Measurements from ENCODE around the gene BEST1.
"Not testable (repeated sequence)": the region's sequence is repeated elsewhere in the genome, so short reads cannot be mapped to it uniquely, and the experiment has no call there.

Gene BEST1

GRCh38 chr11:62000539-62001446 lies 50.6 kb downstream of the BEST1 start:
- Histone ChIP-seq H3K9ac (no peak overlapping the region), H3K27ac (no peak overlapping the region), H3K4me3 (ENCODE audit: low read depth, low read length) (no peak overlapping the region)

GRCh38 chr11:62001450-62002191 lies 51.5 kb downstream of the BEST1 start:
- H3K27ac ChIP-seq, result no peak overlapping the region
- no peak overlapping the region for H3K9ac ChIP-seq
- no peaks in the 10 kb centered on the region for H3K27me3 ChIP-seq (ENCODE audit: control insufficient read depth, insufficient read depth, low read length)
- no peak overlapping the region for H3K4me2 ChIP-seq (ENCODE audit: low read length)
- no peaks in the 10 kb centered on the region for H3K79me2 ChIP-seq
- H2AFZ ChIP-seq, result no peak overlapping the region
- H3K9me3 ChIP-seq (ENCODE audit: control insufficient read depth, low read length), result no peaks in the 10 kb centered on the region
- TF ChIP-seq, protein P1, sequence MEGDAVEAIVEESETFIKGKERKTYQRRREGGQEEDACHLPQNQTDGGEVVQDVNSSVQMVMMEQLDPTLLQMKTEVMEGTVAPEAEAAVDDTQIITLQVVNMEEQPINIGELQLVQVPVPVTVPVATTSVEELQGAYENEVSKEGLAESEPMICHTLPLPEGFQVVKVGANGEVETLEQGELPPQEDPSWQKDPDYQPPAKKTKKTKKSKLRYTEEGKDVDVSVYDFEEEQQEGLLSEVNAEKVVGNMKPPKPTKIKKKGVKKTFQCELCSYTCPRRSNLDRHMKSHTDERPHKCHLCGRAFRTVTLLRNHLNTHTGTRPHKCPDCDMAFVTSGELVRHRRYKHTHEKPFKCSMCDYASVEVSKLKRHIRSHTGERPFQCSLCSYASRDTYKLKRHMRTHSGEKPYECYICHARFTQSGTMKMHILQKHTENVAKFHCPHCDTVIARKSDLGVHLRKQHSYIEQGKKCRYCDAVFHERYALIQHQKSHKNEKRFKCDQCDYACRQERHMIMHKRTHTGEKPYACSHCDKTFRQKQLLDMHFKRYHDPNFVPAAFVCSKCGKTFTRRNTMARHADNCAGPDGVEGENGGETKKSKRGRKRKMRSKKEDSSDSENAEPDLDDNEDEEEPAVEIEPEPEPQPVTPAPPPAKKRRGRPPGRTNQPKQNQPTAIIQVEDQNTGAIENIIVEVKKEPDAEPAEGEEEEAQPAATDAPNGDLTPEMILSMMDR (IDR thresholded peaks at IDR 0.05), result no peak
- no peaks in the 10 kb centered on the region for H3K36me3 ChIP-seq (ENCODE audit: control insufficient read depth, insufficient read depth, low read length)
- no peaks in the 10 kb centered on the region for H3K4me1 ChIP-seq
- no peak overlapping the region for H3K4me3 ChIP-seq (ENCODE audit: low read depth, low read length)

More at GRCh38 chr11:62000539-62001446, 50.6 kb downstream of the BEST1 start:
- H3K4me1 ChIP-seq, result no peaks in the 10 kb centered on the region
- no peak overlapping the region for H2AFZ ChIP-seq
- no peaks in the 10 kb centered on the region for H3K79me2 ChIP-seq
- TF ChIP-seq, protein P1 (IDR thresholded peaks at IDR 0.05), result no peak
- H3K9me3 ChIP-seq (ENCODE audit: control insufficient read depth, low read length), result no peaks in the 10 kb centered on the region
- H3K4me2 ChIP-seq (ENCODE audit: low read length), result no peak overlapping the region
- H3K27me3 ChIP-seq (ENCODE audit: control insufficient read depth, insufficient read depth, low read length), result no peaks in the 10 kb centered on the region
- H3K36me3 ChIP-seq (ENCODE audit: control insufficient read depth, insufficient read depth, low read length), result no peaks in the 10 kb centered on the region

DNA sequence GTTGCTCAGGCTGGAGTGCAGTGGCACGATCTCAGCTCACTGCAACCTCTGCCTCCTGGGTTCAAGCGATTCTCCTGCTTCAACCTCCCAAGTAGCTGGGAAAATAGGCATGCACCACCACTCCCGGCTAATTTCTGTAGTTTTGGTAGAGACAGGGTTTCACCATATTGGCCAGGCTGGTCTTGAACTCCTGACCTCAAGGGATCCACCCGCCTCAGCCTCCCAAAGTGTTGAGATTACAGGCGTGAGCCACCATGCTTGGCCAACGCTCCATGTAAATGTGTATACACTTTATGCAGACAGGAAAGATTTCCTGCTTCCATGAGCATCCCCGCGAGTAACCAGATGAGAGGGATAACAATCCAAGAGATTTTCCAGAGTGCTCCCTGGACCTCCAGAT lies 52.1 kb downstream of the BEST1 start:
- not testable (repeated sequence) for H3K27ac ChIP-seq; H2AFZ ChIP-seq; H3K36me3 ChIP-seq (ENCODE audit: control insufficient read depth, insufficient read depth, low read length)

GRCh38 chr11:62004473-62004872 lies 54.3 kb downstream of the BEST1 start:
- no peak overlapping the region for H3K4me3 ChIP-seq (ENCODE audit: low read depth, low read length)
- no peak overlapping the region for H3K9ac ChIP-seq
- H3K4me1 ChIP-seq, result no peaks in the 10 kb centered on the region

More for the DNA sequence above, 52.1 kb downstream of the BEST1 start:
- not testable (repeated sequence) for H3K9me3 ChIP-seq (ENCODE audit: control insufficient read depth, low read length); H3K4me3 ChIP-seq (ENCODE audit: low read depth, low read length); H3K79me2 ChIP-seq; H3K27me3 ChIP-seq (ENCODE audit: control insufficient read depth, insufficient read depth, low read length); H3K9ac ChIP-seq; H3K4me2 ChIP-seq (ENCODE audit: low read length); H3K4me1 ChIP-seq

GRCh38 chr11:62008193-62008592 lies 58.0 kb downstream of the BEST1 start:
- Histone ChIP-seq H3K36me3 (ENCODE audit: control insufficient read depth, insufficient read depth, low read length) (no peaks in the 10 kb centered on the region), H3K27ac (no peak overlapping the region), H3K9me3 (ENCODE audit: control insufficient read depth, low read length) (no peaks in the 10 kb centered on the region), H3K4me3 (ENCODE audit: low read depth, low read length) (no peak overlapping the region), H3K4me1 (no peaks in the 10 kb centered on the region), H2AFZ (no peak overlapping the region), H3K27me3 (ENCODE audit: control insufficient read depth, insufficient read depth, low read length) (no peaks in the 10 kb centered on the region), H3K9ac (no peak overlapping the region), H3K4me2 (ENCODE audit: low read length) (no peak overlapping the region), H3K79me2 (no peaks in the 10 kb centered on the region)
- TF ChIP-seq, protein P1 (IDR thresholded peaks at IDR 0.05), result no peak

More at GRCh38 chr11:62004473-62004872, 54.3 kb downstream of the BEST1 start:
- Histone ChIP-seq H3K4me2 (ENCODE audit: low read length) (no peak overlapping the region), H2AFZ (no peak overlapping the region), H3K27ac (no peak overlapping the region), H3K79me2 (no peaks in the 10 kb centered on the region), H3K36me3 (ENCODE audit: control insufficient read depth, insufficient read depth, low read length) (no peaks in the 10 kb centered on the region), H3K27me3 (ENCODE audit: control insufficient read depth, insufficient read depth, low read length) (no peaks in the 10 kb centered on the region), H3K9me3 (ENCODE audit: control insufficient read depth, low read length) (no peaks in the 10 kb centered on the region)
- TF ChIP-seq, protein P1 (IDR thresholded peaks at IDR 0.05), result no peak
